Islet of Langerhans (tissue), 1 donor: ENCODE data around the gene EGLN2.
"Not testable (repeated sequence)": the region's sequence is repeated elsewhere in the genome, so short reads cannot be mapped to it uniquely, and the experiment has no call there.

Experiments
- FAIRE-seq: peaks from one replicate; lab custom pipeline; 2011; peaks lifted over from hg19 to GRCh38; lab: Jason Lieb, UNC

The EGLN2 gene

GRCh38 chr19:40846722-40847121 lies 47.7 kb downstream of the EGLN2 start:
- FAIRE-seq = not testable (repeated sequence)

- not testable (repeated sequence) for FAIRE-seq
Observed at GRCh38 chr19:40850277-40850676, 51.3 kb downstream of the EGLN2 start, which contains the start of gene CYP2A6. CYP2A6 (minus strand) TSS chr19:40850447; CDS start chr19:40850426, 21 bp downstream.

GRCh38 chr19:40852467-40853152 lies 53.6 kb downstream of the EGLN2 start:
- not testable (repeated sequence) for FAIRE-seq
